GM12872 (cell line): ENCODE measurements around the gene ADSS1.

Experiments used
- TF ChIP-seq, protein P1 (sequence below): IDR thresholded peaks from 3 replicates; pipeline ENCODE4 v1.5.1; 2011; ENCODE audit warnings: low read depth, mild to moderate bottlenecking, low read length, moderate library complexity; ENCODE audit not compliant: insufficient read depth

The ADSS1 gene

DNA sequence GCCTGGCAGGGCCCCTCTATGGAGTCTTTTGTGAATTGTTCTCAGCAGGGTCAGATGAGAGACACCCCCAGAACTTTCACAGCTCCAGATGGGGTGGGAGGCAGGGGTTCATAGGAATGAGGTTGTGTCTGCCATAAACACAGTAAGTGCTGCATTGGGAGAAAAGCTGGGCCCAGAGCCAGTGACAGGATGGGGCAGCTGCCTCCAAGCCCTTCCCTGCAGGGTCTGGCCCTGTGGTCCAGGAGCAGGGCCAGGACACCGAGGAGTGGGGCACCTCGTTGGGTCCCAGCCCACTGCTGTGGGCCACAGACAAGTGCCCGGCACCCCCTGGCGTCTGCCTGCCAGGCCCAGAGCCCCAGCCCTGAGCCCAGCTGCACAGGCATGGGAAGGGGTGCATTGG lies 21.4 kb upstream of the ADSS1 start:
- TF ChIP-seq, protein P1, sequence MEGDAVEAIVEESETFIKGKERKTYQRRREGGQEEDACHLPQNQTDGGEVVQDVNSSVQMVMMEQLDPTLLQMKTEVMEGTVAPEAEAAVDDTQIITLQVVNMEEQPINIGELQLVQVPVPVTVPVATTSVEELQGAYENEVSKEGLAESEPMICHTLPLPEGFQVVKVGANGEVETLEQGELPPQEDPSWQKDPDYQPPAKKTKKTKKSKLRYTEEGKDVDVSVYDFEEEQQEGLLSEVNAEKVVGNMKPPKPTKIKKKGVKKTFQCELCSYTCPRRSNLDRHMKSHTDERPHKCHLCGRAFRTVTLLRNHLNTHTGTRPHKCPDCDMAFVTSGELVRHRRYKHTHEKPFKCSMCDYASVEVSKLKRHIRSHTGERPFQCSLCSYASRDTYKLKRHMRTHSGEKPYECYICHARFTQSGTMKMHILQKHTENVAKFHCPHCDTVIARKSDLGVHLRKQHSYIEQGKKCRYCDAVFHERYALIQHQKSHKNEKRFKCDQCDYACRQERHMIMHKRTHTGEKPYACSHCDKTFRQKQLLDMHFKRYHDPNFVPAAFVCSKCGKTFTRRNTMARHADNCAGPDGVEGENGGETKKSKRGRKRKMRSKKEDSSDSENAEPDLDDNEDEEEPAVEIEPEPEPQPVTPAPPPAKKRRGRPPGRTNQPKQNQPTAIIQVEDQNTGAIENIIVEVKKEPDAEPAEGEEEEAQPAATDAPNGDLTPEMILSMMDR = no peak

DNA sequence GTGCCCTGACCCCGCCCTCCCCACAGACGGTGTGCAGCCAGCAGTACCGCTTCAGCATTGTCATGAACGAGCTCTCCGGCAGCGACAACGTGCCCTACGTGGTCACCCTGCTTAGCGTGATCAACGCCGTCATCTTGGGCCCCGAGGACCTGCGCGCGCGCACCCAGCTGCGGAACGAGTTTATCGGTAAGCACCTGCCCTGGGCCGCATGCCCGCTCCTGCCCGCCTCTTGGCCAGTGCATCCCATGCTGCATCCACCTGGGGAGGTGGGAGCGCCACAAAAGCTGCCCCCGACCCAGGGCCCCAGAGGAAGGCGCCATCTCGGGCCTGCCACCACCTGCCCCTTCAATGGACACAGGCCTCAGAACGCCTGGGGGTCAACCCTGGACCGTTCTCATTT lies 20.8 kb upstream of the ADSS1 start:
- TF ChIP-seq, protein P1 = no peak

DNA sequence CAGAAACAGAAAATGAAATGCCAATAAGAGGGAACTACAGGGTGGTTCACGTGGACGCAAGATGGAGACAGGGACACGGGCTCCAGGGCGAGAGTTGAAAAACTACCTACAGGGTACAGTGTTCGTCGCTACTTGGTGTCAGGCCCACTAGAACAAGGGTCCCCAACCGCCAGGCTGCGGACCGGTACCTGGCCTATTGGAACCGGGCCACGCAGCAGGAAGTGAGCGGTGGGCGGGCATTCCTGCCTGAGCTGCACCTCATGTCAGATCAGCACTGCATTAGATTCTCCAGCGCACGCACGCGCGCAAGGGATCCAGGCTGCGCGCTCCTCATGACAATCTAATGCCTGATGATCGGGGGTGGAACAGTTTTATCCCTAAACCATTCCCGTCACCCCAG lies 19.8 kb upstream of the ADSS1 start:
- TF ChIP-seq, protein P1 = no peak

DNA sequence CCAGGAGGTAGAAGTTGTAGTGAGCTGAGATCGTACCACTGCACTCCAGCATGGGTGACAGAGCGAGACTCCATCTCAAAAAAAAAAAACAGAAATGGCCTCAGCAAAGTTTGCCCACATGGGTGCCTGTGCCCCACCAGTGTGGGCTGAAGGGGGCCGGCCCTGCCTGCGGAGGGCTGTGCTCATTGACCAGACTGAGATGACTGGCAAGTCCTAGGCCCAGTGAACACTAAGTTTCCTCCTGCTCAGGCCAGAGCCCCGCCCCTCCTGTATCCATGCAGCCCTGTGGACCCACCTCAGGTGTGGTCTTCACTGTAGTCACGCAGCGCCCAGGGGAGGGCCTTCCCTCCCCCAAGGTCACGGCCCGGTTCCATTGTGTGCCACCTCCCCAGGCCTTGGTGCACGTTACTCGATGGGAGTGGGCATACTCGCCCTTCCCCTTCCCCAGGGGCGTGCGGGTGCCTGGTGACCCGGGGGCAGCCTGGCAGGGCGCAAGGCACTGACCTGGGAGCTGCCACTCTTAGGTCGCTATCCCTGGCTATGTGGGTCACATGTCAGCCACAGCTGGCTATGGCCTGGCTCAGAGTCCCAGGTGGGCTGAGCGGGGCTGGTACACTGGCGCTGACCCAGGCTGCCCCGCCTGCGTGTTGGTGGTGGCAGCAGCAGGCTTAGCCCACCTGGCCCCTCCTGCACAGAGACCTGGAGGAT lies 18.5 kb upstream of the ADSS1 start:
- TF ChIP-seq, protein P1 = no peak

DNA sequence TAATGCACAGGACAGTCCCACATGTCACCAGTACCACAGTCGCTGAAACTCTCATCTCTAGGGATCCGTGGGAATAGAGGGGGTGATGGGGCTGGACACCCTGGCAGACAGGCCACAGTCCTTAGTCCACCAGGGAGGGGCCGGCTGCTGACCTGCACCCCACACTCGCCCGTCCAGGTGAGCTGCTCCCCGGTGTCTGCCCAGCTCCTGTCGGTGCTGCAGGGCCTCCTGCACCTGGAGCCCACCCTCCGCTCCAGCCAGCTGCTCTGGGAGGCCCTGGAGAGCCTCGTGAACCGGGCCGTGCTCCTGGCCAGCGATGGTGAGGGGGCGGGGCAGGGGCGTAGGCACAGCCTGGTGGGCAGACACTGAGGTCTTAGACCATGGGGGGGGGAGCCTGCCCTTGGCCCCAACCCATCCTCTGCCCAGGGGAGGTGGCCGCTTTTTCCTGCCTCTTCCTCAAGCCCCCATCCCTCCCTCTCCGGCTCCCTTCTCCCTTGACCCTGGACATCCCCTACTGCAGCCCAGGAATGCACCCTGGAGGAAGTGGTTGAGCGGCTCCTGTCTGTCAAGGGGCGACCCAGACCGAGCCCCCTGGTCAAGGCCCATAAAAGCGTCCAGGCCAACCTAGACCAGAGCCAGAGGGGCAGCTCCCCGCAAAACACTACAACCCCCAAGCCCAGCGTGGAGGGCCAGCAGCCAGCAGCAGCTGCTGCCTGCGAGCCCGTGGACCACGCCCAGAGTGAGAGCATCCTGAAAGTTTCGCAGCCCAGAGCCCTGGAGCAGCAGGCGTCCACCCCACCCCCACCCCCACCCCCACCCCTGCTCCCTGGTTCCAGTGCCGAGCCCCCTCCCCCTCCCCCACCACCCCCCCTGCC lies 17.1 kb upstream of the ADSS1 start:
- TF ChIP-seq, protein P1 = no peak

DNA sequence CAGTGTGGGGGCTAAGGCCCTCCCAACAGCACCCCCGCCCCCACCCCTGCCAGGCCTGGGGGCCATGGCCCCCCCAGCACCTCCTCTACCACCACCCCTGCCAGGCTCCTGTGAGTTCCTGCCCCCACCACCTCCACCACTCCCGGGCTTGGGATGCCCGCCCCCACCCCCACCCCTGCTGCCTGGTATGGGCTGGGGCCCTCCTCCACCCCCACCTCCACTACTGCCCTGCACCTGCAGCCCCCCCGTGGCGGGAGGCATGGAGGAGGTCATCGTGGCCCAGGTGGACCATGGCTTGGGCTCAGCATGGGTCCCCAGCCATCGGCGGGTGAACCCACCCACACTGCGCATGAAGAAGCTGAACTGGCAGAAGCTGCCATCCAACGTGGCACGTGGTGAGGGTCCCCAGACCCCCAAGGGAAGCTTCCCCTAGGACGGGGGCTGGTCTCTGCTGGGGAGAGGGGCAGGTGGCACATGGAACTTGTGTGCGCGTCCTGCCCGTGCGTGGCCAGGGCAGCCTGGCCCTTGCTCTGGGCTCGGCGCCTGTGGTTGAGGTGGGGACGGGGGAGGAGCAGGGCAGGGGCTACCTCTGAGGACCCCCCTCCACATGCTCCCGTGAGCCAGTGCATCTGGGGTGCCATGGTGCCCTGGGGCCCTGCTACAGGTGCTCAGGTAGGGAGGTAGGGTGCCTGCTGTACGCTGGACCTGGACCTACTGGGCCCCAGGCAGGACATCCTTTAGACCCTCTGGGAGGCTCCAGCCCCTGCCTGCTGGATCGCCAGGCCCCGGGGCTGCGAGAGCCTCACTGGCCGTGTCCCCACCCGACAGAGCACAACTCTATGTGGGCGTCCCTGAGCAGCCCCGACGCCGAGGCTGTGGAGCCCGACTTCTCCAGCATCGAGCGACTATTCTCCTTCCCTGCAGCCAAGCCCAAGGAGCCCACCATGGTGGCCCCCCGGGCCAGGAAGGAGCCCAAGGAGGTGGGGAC lies 16.1 kb upstream of the ADSS1 start:
- TF ChIP-seq, protein P1 = no peak
